ENCODE results near the gene CBX8. TPM values are rescaled to one million over a fixed set of nuclear protein-coding genes. Genes with fewer than 3 reads are reported as not detected.

The CBX8 gene
- total and polyA plus RNA-seq, 4 donors = 4.8 to 9.3 (median 5.5) TPM

- H3K4me3 ChIP-seq = no peak overlapping the region
- no peak for TF ChIP-seq CTCF (IDR thresholded peaks at IDR 0.05; ENCODE audit: control extremely low read depth, extremely low read depth)
- H3K27me3 ChIP-seq (ENCODE audit: control insufficient read depth in 3 of 3, insufficient read depth in 3 of 3, low read length in 2 of 3) = peaks cover 10 to 44% (median 43%) of the 10 kb centered on the region in 3 donors
- peaks cover 0 to 14% (median 7%) of the 10 kb centered on the region in 5 donors for H3K4me1 ChIP-seq (ENCODE audit: control insufficient read depth in 5 of 5, insufficient read depth in 5 of 5, low read length in 5 of 5)
- no peak for ATAC-seq (ENCODE audit: insufficient read depth, low FRiP score)
- no peak for DNase-seq
- 84 to 89% methylated on average over 13 of the region's 13 CpGs for WGBS, 2 donors
- H3K36me3 ChIP-seq (ENCODE audit: control insufficient read depth in 4 of 4, insufficient read depth in 4 of 4, low read length in 4 of 4) = no peaks in the 10 kb centered on the region
- H3K9me3 ChIP-seq (ENCODE audit: control insufficient read depth in 4 of 4, insufficient read depth in 3 of 4, low read length in 3 of 4) = peaks cover 0 to 4% (median 0%) of the 10 kb centered on the region in 4 donors
- H3K27ac ChIP-seq (ENCODE audit: low read depth in 1 of 2, low read length in 1 of 2) = no peak overlapping the region
- H3K9ac ChIP-seq (ENCODE audit: insufficient read depth in 1 of 2, low read length in 2 of 2) = no peak overlapping the region
These were observed 46.0 kb downstream of the CBX8 start for GRCh38 chr17:79750650-79751545.

DNA sequence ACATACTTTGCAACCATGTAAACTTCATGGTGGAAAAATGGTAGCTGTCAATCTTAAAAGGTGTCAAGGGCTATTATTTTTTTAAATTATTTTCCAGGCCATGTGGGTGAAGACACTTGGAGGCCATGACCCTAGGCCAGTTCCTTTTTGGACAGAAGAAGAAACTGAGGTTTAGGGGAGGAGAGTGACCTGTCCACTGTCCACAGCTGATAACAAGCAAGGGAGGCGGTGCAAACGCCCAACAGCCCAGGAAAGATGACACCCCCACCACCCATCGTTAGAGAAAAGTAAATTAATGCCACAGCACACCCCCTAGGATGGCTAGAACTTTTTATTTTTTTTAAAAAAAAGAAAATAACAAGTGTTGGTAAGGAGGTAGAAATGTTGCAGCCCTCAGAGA lies 46.9 kb downstream of the CBX8 start:
- DNase-seq (no peak), ATAC-seq (ENCODE audit: insufficient read depth, low FRiP score) (no peak)
- TF ChIP-seq CTCF (IDR thresholded peaks at IDR 0.05; ENCODE audit: control extremely low read depth, extremely low read depth) = no peak
- Histone ChIP-seq H3K36me3 (ENCODE audit: control insufficient read depth in 4 of 4, insufficient read depth in 4 of 4, low read length in 4 of 4) (no peaks in the 10 kb centered on the region), H3K27me3 (ENCODE audit: control insufficient read depth in 3 of 3, insufficient read depth in 3 of 3, low read length in 2 of 3) (peaks cover 10 to 45% (median 44%) of the 10 kb centered on the region in 3 donors), H3K27ac (ENCODE audit: low read depth in 1 of 2, low read length in 1 of 2) (no peak overlapping the region), H3K4me3 (no peak overlapping the region), H3K9me3 (ENCODE audit: control insufficient read depth in 4 of 4, insufficient read depth in 3 of 4, low read length in 3 of 4) (peaks cover 0 to 4% (median 0%) of the 10 kb centered on the region in 4 donors), H3K9ac (ENCODE audit: insufficient read depth in 1 of 2, low read length in 2 of 2) (no peak overlapping the region), H3K4me1 (ENCODE audit: control insufficient read depth in 5 of 5, insufficient read depth in 5 of 5, low read length in 5 of 5) (peaks cover 0 to 14% (median 7%) of the 10 kb centered on the region in 5 donors)
- WGBS, 2 donors = 60 to 71% methylated on average over 3 of the region's 3 CpGs

DNA sequence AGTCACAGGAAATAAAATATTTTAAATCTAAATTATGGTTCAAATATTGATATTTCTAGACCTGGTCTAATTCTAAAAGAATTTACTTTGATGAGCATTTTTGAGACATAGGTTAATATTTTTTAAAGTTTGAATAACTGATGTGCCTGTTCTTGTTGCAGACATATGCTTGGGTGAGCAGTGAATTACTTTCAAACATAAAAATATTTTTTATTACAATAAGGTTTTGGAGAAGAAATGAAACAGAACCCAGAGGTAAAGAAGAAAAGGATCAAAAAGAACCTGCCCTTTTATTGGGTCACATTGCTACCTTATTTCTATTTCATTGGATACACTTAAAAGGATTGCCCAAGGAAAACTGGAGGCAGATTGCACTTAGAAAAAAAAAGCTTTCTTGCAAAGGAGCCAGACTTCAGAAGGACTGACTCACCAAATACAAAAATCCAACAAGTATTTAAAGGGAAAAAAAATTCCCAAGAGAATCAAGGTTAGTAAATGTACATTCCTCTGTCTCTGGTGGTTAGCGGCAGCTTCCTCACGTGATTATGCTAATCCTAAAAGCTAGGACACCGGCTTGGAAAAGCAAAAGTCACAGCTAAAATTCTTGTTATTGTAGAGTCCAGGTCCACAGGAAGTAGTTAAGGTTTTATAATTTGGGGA lies 47.6 kb downstream of the CBX8 start:
- DNase-seq = no peak
- peaks cover 10 to 45% (median 44%) of the 10 kb centered on the region in 3 donors for H3K27me3 ChIP-seq (ENCODE audit: control insufficient read depth in 3 of 3, insufficient read depth in 3 of 3, low read length in 2 of 3)
- H3K27ac ChIP-seq (ENCODE audit: low read depth in 1 of 2, low read length in 1 of 2) = no peak overlapping the region
- ATAC-seq (ENCODE audit: insufficient read depth, low FRiP score) = no peak
- TF ChIP-seq CTCF (IDR thresholded peaks at IDR 0.05; ENCODE audit: control extremely low read depth, extremely low read depth) = no peak
- H3K4me1 ChIP-seq (ENCODE audit: control insufficient read depth in 5 of 5, insufficient read depth in 5 of 5, low read length in 5 of 5) = peaks cover 0 to 14% (median 7%) of the 10 kb centered on the region in 5 donors
- peaks cover 0 to 4% (median 0%) of the 10 kb centered on the region in 4 donors for H3K9me3 ChIP-seq (ENCODE audit: control insufficient read depth in 4 of 4, insufficient read depth in 3 of 4, low read length in 3 of 4)
- WGBS, 2 donors = 59 to 61% methylated on average over 3 of the region's 3 CpGs
- H3K36me3 ChIP-seq (ENCODE audit: control insufficient read depth in 4 of 4, insufficient read depth in 4 of 4, low read length in 4 of 4) = no peaks in the 10 kb centered on the region
- H3K9ac ChIP-seq (ENCODE audit: insufficient read depth in 1 of 2, low read length in 2 of 2) = no peak overlapping the region
- H3K4me3 ChIP-seq = no peak overlapping the region
